ENCODE data around the gene ARHGEF4. TPM values are rescaled to one million over a fixed set of nuclear protein-coding genes. Genes with fewer than 3 reads are reported as not detected.
"Not testable (repeated sequence)": the region's sequence is repeated elsewhere in the genome, so short reads cannot be mapped to it uniquely, and the experiment has no call there.

ARHGEF4 gene
- total RNA-seq, 4 donors from 2014 or later: 108 to 378 (median 134) TPM

DNA sequence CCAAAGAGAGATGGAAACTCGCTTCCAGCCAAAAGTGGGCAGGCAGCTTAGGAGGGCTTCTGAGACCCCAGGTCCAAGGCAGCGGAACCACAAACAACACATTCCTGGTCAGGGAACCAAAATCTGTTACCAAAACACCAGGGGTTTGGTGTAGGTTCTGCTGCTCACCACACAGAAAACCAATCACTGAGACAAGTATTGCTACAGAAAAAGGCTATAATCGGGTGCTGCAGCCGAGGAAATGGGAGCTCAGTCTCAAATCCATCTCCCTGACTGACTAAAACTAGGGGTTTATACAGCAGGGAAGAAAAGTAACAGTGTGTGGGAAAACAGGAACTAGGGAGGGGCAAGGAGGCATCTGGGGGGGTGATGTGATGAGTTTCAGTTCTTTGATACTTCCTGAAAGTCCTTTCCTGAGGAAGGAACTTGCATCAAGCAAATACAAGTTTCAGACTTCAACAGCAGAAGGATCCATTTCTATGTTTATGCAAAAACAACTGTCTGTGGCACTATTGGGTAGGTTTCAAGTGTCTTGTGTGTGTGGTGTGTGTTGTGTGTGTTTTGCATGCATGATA is 148.6 kb downstream of the ARHGEF4 start:
- no peak for TF ChIP-seq EP300 (IDR thresholded peaks at IDR 0.05)
- TF ChIP-seq, protein P1, sequence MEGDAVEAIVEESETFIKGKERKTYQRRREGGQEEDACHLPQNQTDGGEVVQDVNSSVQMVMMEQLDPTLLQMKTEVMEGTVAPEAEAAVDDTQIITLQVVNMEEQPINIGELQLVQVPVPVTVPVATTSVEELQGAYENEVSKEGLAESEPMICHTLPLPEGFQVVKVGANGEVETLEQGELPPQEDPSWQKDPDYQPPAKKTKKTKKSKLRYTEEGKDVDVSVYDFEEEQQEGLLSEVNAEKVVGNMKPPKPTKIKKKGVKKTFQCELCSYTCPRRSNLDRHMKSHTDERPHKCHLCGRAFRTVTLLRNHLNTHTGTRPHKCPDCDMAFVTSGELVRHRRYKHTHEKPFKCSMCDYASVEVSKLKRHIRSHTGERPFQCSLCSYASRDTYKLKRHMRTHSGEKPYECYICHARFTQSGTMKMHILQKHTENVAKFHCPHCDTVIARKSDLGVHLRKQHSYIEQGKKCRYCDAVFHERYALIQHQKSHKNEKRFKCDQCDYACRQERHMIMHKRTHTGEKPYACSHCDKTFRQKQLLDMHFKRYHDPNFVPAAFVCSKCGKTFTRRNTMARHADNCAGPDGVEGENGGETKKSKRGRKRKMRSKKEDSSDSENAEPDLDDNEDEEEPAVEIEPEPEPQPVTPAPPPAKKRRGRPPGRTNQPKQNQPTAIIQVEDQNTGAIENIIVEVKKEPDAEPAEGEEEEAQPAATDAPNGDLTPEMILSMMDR (IDR thresholded peaks at IDR 0.05): no peak
- TF ChIP-seq POLR2AphosphoS5 (IDR thresholded peaks at IDR 0.05): no peak
- TF ChIP-seq POLR2A (IDR thresholded peaks at IDR 0.05): no peak
- 90% methylated on average over 4 of the region's 4 CpGs for WGBS
- DNase-seq (ENCODE audit: low spot score in 2 of 2): no peak
- Histone ChIP-seq H3K36me3 (no peaks in the 10 kb centered on the region), H3K4me3 (no peak overlapping the region), H3K27me3 (no peaks in the 10 kb centered on the region), H3K9me3 (no peaks in the 10 kb centered on the region), H3K27ac (no peak overlapping the region), H3K4me1 (no peaks in the 10 kb centered on the region)

DNA sequence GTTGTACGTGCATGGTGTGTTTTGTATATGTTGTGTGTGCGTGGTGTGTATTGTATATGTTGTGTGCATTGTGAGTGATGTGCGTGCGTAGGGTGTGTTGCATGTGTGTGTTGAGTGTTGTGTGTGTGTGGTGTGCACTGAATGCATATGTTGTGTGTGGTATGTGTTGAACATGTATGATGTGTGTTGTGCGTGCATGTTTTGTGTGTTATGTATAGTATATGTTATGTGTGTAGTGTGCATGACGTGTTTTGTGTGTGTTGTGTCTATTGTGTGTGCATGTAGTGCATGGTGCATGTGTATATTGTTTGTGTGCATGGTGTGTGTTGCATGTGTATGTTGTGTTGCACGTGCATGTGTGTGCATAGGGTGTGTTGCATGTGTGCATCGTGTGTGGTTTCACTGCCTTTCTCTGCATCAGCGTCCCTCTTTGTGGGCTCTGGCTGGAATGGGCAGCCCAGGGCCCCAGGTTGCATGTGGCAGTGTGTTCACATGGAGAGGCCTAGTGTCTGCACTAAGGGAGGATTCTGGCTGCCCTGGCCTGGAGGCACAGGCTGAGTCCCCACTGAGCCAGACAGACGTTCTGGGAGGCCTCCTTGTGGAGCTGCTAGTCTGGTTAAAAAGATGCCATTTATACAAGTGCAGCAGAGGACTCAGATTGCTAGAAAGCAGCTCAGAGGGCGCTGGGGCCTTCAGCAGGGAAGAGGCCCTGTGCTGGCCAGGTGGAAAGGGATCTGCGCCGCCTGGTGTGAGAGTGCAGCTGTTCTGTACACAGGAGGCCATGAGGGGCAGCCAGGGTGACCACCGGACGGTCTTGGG is 149.3 kb downstream of the ARHGEF4 start:
- no peak for DNase-seq (ENCODE audit: low spot score in 2 of 2)
- no peaks in the 10 kb centered on the region for H3K9me3 ChIP-seq
- no peak overlapping the region for H3K27ac ChIP-seq
- TF ChIP-seq POLR2A (IDR thresholded peaks at IDR 0.05): no peak
- TF ChIP-seq POLR2AphosphoS5 (IDR thresholded peaks at IDR 0.05): no peak
- TF ChIP-seq, protein P1 (IDR thresholded peaks at IDR 0.05): no peak
- no peak for TF ChIP-seq EP300 (IDR thresholded peaks at IDR 0.05)
- WGBS: 86% methylated on average over 14 of the region's 15 CpGs
- no peaks in the 10 kb centered on the region for H3K4me1 ChIP-seq
- H3K27me3 ChIP-seq: no peaks in the 10 kb centered on the region
- H3K4me3 ChIP-seq: no peak overlapping the region
- no peaks in the 10 kb centered on the region for H3K36me3 ChIP-seq

DNA sequence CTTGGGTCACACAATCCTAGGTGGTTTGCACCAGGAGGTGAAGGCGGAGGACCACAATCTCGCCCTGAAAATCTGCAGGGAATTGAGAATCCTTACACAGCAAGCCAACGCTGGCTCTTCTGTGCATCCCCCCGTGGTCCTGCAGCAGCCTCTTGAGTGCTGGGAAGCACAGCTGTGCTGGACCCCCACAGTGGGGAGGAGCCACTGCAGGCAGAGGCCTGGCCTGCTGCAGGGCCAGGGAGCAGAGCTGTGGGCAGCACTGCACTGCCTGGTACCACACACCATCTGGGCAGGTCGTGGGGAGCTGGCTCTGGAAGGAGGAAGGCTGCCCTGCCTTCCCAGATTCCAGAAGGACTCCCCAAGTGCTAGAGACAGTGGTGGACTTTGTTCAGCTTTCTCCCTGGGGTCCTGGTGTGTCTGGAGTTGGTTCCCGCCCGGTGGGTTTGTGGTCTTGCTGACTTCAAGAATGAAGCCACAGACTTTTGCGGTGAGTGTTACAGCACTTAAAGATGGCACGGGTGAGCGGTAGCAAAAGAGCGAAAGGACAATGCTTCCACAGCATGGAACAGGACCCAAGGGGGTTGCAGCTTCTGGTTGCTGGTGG is 150.3 kb downstream of the ARHGEF4 start:
- no peak overlapping the region for H3K27ac ChIP-seq
- H3K9me3 ChIP-seq: no peaks in the 10 kb centered on the region
- no peak overlapping the region for H3K4me3 ChIP-seq
- DNase-seq (ENCODE audit: low spot score in 2 of 2): no peak
- 84% methylated on average over 10 of the region's 11 CpGs for WGBS
- H3K27me3 ChIP-seq: no peaks in the 10 kb centered on the region
- H3K36me3 ChIP-seq: no peaks in the 10 kb centered on the region
- no peaks in the 10 kb centered on the region for H3K4me1 ChIP-seq
- TF ChIP-seq, protein P1 (IDR thresholded peaks at IDR 0.05): no peak
- TF ChIP-seq POLR2A (IDR thresholded peaks at IDR 0.05) (no peak), POLR2AphosphoS5 (IDR thresholded peaks at IDR 0.05) (no peak)

DNA sequence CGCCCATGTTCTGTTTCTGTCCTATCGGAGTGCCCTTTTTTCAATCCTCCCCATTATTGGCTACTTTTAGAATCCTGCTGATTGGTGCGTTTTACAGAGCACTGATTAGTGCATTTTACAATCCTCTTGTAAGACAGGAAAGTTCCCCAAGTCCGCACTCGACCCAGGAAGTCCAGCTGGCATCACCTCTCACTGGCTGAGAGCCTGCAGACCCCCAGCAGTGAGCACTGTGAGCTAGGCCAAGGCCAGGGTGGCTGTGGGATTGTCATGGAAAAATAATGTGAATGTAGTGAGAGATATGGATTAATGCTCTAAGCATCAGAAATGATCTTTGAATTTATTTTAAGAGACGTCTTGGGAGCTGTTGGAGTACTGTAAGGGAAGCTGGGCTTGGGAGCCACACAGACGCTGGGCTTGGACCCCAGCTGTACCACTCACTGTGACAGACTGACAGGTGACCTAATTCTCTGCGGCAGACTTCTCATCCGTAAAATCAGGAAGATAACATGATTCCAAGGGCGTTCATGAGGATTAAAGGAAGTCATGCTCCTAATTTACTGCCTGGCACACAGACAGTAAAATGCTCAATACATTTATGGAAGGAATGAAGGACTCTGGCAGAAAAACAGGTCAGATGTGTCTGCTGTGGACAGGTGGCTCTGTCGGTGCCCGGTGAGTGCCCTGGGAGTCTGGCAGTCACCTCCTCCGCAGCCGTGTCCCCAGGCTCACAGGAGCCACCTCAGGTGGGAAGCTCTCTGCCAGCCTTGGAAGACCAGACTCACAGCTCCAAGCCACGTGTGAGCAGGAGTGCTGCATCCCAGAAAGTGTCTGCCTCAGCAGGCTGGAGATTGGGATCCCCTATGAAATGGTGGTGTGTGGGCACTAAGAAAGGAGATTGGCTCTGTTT is 151.1 kb downstream of the ARHGEF4 start:
- no peaks in the 10 kb centered on the region for H3K9me3 ChIP-seq
- no peak overlapping the region for H3K4me3 ChIP-seq
- 49% methylated on average over 15 of the region's 15 CpGs for WGBS
- H3K4me1 ChIP-seq: no peaks in the 10 kb centered on the region
- no peaks in the 10 kb centered on the region for H3K27me3 ChIP-seq
- TF ChIP-seq EP300 (IDR thresholded peaks at IDR 0.05): no peak
- TF ChIP-seq POLR2AphosphoS5 (IDR thresholded peaks at IDR 0.05): no peak
- no peak for TF ChIP-seq POLR2A (IDR thresholded peaks at IDR 0.05)
- TF ChIP-seq, protein P1 (IDR thresholded peaks at IDR 0.05): no peak
- H3K36me3 ChIP-seq: no peaks in the 10 kb centered on the region
- H3K27ac ChIP-seq: no peak overlapping the region
- DNase-seq (ENCODE audit: low spot score in 2 of 2): no peak

DNA sequence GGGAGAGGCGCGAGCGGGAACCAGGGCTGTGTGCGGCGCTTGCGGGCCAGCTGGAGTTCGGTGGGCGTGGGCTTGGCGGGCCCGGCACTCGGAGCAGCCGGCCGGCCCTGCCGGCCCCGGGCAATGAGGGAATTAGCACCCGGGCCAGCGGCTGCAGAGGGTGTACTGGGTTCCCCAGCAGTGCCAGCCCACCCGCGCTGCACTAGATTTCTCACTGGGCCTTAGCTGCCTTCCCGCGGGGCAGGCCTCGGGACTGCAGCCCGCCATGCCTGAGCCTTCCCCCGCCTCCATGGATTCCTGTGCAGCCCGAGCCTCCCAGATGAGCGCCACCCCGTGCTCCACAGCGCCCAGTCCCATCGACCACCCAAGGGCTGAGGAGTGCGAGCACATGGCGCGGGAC is 154.7 kb downstream of the ARHGEF4 start:
- WGBS: no CpG with 5 or more reads among the region's 32 CpGs
- H3K4me3 ChIP-seq; H3K36me3 ChIP-seq; H3K27ac ChIP-seq; H3K9me3 ChIP-seq; H3K4me1 ChIP-seq; H3K27me3 ChIP-seq; DNase-seq (ENCODE audit: low spot score in 2 of 2): not testable (repeated sequence)

DNA sequence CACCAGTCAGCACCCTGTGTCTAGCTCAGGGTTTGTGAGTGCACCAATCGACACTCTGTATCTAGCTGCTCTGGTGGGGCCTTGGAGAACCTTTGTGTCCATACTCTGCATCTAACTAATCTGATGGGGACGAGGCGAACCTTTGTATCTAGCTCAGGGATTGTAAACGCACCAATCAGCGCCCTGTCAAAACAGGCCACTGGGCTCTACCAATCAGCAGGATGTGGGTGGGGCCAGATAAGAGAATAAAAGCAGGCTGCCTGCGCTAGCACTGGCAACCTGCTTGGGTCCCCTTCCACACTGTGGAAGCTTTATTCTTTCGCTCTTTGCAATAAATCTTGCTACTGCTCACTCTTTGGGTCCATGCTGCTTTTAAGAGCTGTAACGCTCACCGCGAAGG is 155.3 kb downstream of the ARHGEF4 start:
- H3K4me1 ChIP-seq; H3K36me3 ChIP-seq; H3K27me3 ChIP-seq; H3K27ac ChIP-seq; H3K9me3 ChIP-seq; H3K4me3 ChIP-seq; DNase-seq (ENCODE audit: low spot score in 2 of 2): not testable (repeated sequence)
- WGBS: 93% methylated on average over 7 of the region's 10 CpGs

Measured in suprapubic skin (tissue), 4 donors.